Measurements from ENCODE around the gene BARD1. TPM values are rescaled to one million over a fixed set of nuclear protein-coding genes. Genes with fewer than 3 reads are reported as not detected.
"Not testable (repeated sequence)": the region's sequence is repeated elsewhere in the genome, so short reads cannot be mapped to it uniquely, and the experiment has no call there.

BARD1 gene
- total and polyA plus RNA-seq, 11 donors, result 0.88 to 16.7 (median 9.8) TPM

DNA sequence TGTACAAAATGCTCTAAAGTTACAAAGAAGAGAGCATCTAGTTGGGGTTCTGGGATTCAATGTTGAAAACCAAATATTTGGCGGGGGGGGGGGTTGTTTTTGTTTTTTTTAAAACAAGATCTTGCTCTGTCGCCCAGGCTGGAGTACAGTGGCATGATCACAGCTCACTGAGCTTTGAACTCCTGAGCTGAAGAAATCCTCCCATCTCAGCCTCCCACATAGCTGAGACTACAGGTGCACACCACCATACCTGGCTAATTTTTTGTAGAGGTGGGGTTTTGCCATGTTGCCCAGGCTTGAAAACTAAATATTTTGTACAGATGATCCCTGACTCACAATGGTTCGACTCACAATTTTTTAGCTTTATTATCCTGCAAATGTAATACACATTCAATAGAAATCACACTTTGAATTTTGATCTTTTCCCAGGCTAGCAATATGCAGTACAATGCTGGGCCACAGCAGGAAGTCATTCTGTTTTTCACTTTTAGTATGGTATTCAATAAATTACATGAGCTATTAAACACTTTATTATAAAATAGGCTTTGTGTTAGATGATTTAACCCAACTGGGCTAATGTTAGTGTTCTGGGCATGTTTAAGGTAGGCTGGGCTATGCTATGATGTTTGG lies 7.6 kb downstream of the BARD1 start:
- intact Hi-C loops (cut with DNase I), result no loop called here

DNA sequence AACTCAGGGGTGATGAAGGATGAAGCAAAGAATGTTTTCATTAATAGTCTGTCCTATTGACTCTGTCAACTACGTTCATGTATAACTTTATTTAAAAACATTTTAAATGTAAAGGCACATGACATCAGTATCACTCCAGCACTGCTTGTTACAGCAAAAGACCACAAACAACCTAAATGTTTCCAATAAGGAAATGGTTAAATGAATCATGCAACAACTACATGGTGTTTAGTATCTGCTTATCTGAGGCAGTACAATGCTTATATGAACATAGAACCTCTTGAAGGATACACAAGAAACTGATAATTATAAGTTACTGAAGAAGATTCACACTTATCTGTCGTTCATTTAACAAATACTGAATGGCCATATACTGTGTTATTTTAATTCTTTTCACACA lies 8.4 kb downstream of the BARD1 start:
- Histone ChIP-seq H3K9me3 (no peaks in the 10 kb centered on the region), H3K27me3 (no peaks in the 10 kb centered on the region), H3K36me3 (no peaks in the 10 kb centered on the region), H3K27ac (no peak overlapping the region), H3K4me3 (no peak overlapping the region), H3K4me1 (peaks cover 0 to 10% (median 3%) of the 10 kb centered on the region in 12 donors)
- intact Hi-C loops (cut with DNase I), result no loop called here
- TF ChIP-seq, protein P1, sequence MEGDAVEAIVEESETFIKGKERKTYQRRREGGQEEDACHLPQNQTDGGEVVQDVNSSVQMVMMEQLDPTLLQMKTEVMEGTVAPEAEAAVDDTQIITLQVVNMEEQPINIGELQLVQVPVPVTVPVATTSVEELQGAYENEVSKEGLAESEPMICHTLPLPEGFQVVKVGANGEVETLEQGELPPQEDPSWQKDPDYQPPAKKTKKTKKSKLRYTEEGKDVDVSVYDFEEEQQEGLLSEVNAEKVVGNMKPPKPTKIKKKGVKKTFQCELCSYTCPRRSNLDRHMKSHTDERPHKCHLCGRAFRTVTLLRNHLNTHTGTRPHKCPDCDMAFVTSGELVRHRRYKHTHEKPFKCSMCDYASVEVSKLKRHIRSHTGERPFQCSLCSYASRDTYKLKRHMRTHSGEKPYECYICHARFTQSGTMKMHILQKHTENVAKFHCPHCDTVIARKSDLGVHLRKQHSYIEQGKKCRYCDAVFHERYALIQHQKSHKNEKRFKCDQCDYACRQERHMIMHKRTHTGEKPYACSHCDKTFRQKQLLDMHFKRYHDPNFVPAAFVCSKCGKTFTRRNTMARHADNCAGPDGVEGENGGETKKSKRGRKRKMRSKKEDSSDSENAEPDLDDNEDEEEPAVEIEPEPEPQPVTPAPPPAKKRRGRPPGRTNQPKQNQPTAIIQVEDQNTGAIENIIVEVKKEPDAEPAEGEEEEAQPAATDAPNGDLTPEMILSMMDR (IDR thresholded peaks at IDR 0.05), result no peak
- no peak for TF ChIP-seq POLR2A (IDR thresholded peaks at IDR 0.05)
- ATAC-seq (no peak), DNase-seq (no peak)
- 84 to 96% (median 86%) methylated on average over 2 of the region's 2 CpGs for WGBS, 4 donors

More for the DNA sequence above, 7.6 kb downstream of the BARD1 start:
- H3K36me3 ChIP-seq, result no peaks in the 10 kb centered on the region
- H3K4me1 ChIP-seq, result peaks cover 0 to 15% (median 5%) of the 10 kb centered on the region in 12 donors
- WGBS, 4 donors, result 75 to 88% (median 84%) methylated on average over 3 of the region's 3 CpGs
- H3K4me3 ChIP-seq, result no peak overlapping the region
- no peaks in the 10 kb centered on the region for H3K27me3 ChIP-seq
- no peaks in the 10 kb centered on the region for H3K9me3 ChIP-seq
- H3K27ac ChIP-seq, result no peak overlapping the region
- TF ChIP-seq POLR2A (IDR thresholded peaks at IDR 0.05), result no peak
- TF ChIP-seq, protein P1 (IDR thresholded peaks at IDR 0.05), result no peak
- DNase-seq (no peak), ATAC-seq (no peak)

DNA sequence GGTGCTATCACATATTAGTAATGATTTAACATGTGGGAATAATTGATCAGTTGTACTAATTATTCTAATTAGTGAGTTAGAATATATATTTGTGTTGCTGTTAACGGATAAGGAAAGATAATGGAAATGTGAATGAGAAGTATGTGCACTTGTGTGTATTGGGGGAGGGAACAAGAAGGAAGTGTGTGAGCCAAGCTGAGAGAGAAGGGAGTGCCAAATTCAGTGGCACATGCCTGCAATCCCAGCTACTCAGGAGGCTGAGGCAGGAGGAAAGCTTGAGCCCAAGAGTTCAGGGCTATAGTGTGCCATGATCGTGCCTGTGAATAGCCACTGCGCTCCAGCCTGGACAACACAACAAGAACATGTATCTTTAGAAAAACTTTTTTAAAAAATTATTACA lies 9.3 kb downstream of the BARD1 start:
- H3K36me3 ChIP-seq, result no peaks in the 10 kb centered on the region
- H3K9me3 ChIP-seq, result no peaks in the 10 kb centered on the region
- H3K4me1 ChIP-seq, result peaks cover 0 to 5% (median 0%) of the 10 kb centered on the region in 12 donors
- WGBS, 4 donors, result 82 to 93% (median 87%) methylated on average over 3 of the region's 3 CpGs
- ATAC-seq, result no peak
- intact Hi-C loops (cut with DNase I), result no loop called here
- H3K27me3 ChIP-seq, result no peaks in the 10 kb centered on the region
- H3K27ac ChIP-seq, result no peak overlapping the region
- DNase-seq, result no peak
- TF ChIP-seq POLR2A (IDR thresholded peaks at IDR 0.05), result no peak
- TF ChIP-seq, protein P1 (IDR thresholded peaks at IDR 0.05), result no peak
- H3K4me3 ChIP-seq, result no peak overlapping the region

DNA sequence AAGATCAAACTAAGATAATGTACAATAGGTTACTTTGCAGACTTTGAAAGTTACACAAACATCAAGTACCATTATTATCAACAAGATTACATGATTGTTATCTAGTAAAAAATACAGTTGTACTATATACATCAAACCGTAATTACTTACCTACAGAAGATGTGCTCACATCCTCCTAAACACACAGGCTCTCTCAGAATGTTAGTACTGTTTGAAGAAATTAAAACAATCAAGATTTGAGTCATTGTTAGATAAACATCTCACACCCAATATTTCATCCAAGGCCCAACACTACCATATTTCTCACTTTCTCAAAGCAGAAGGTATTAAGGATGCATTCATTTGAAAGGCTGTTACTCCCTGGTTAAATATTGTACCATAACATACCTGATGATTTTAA lies 12.6 kb downstream of the BARD1 start:
- TF ChIP-seq POLR2A (IDR thresholded peaks at IDR 0.05), result no peak
- TF ChIP-seq, protein P1 (IDR thresholded peaks at IDR 0.05), result no peak
- no peaks in the 10 kb centered on the region for H3K27me3 ChIP-seq
- intact Hi-C loops (cut with DNase I), result no loop called here
- H3K27ac ChIP-seq, result no peak overlapping the region
- no peak overlapping the region for H3K4me3 ChIP-seq
- DNase-seq, result no peak
- peaks cover 0 to 3% (median 0%) of the 10 kb centered on the region in 9 donors for H3K36me3 ChIP-seq
- ATAC-seq, result no peak
- peaks cover 0 to 5% (median 0%) of the 10 kb centered on the region in 12 donors for H3K4me1 ChIP-seq
- 92 to 100% (median 98%) methylated on average over 1 of the region's 1 CpG for WGBS, 4 donors
- no peaks in the 10 kb centered on the region for H3K9me3 ChIP-seq

DNA sequence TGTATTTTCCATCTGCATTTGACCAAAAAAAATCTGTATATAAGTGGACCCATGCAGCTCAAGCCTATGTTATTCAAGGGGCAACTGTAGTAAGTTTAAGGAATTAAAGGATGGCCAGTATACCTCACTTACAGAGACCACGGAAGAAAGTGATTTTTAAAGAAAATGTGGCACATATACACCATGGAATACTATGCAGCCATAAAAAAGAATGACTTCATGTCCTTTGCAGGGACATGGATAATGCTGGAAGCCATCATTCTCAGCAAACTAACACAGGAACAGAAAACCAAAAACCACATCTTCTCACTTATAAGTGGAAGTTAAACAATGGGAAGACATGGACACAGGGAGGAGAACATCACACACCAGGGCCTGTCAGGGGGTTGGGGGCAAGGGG lies 26.3 kb downstream of the BARD1 start:
- Histone ChIP-seq H3K9me3 (peaks cover 0 to 24% (median 4%) of the 10 kb centered on the region in 12 donors), H3K36me3 (peaks cover 0 to 27% (median 15%) of the 10 kb centered on the region in 9 donors)
- DNase-seq; ATAC-seq; H3K27ac ChIP-seq; H3K4me3 ChIP-seq; H3K27me3 ChIP-seq; H3K4me1 ChIP-seq; intact Hi-C loops (cut with DNase I): not testable (repeated sequence)
- WGBS, 4 donors, result 89 to 98% (median 98%) methylated on average over 1 of the region's 1 CpG
